SH-SY5Y (cell line): Measurements from ENCODE around the gene COL13A1.

Experiments
- GATA2 ChIP-seq: IDR thresholded peaks from 2 replicates; pipeline ENCODE4 v1.6.1; 2011; ENCODE audit warnings: mild to moderate bottlenecking, low read depth, low read length
- GATA3 ChIP-seq: IDR thresholded peaks from 2 replicates; pipeline ENCODE4 v1.6.1; 2011; ENCODE audit warnings: low read depth, mild to moderate bottlenecking, low read length, moderate library complexity

- no peak for TF ChIP-seq GATA2
- no peak for TF ChIP-seq GATA3
Observed at GRCh38 chr10:69847883-69848282, 46.2 kb downstream of the COL13A1 start.
